Measurements from ENCODE around the gene DYSF. TPM values are rescaled to one million over a fixed set of nuclear protein-coding genes. Genes with fewer than 3 reads are reported as not detected.

The DYSF gene
- total RNA-seq, 1 donor from 2014 or later = 48.8 TPM

DNA sequence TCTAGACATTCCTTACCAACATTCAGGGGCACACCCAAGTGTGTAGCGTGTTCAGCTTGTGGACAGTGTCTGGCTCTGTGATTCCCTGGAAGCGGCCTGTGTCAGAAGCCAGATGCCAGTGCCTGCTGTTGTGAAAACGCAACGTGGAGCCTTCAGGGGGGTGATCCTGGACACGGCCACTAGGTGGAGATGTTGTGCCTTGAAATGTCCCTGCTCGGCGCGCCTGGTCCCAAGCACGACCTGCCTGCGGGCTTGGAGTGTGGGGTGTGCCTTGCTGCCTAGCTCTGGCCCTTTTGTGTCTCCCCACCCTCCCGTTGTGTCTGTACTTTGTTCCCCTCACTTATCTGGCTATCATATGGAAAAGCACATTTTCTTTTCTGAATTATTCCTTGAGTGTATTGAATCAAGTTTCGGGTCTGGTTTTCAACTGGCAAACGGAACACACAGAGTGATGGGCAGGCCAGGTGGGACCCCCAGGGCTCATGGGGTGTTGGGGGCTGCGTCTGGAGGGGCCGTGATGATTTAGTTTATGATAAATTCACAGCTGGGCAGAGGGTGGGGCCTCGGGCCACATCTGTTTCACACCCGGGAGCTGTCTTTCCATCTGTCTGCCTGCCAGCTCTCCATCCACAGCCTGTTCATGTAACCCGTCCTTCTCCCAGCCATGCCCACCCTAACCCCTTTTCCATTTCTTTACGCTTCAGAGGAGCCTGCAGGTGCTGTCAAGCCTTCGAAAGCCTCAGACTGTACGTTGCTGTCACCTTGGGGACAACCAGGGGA is 95.5 kb downstream of the DYSF start:
- peak; percentile 65 to 69 for DNase-seq (ENCODE audit: low read depth in 2 of 2)

DNA sequence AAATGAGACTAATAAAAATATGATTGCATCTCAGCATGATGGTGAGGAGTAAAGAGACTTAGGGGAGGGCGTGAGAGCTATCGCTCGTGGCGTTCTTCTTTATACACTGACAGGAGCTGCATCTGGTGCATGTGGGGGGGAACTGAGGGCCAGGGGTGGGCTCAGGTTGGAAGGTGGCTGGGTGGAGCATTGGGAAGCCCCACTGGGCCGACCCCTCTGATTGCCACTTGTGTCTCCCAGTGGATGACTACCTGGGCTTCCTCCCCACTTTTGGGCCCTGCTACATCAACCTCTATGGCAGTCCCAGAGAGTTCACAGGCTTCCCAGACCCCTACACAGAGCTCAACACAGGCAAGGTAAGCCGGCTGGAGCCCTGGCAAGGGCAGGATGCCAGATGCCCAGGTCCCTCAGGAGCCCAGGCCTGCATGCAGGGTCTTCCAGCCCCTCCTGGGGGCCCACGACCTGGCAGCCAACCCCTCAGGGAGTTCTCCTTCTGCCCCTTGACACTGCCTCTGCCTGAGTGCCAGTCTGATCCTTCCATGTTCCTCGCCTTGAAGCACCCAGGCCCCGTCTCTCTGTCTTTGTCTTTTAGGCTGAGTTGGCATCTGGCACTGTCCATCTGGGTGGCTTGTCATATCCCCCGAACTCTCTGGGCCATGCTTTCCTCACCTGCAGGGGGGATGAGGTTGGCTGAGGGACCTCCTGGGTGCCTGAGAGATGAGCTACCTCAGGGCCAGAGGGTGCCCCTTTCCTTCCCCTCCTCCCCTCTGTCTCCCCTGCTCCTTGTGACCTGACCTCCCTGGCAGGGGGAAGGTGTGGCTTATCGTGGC is 97.7 kb downstream of the DYSF start:
- no peak for DNase-seq (ENCODE audit: low read depth in 2 of 2)

DNA sequence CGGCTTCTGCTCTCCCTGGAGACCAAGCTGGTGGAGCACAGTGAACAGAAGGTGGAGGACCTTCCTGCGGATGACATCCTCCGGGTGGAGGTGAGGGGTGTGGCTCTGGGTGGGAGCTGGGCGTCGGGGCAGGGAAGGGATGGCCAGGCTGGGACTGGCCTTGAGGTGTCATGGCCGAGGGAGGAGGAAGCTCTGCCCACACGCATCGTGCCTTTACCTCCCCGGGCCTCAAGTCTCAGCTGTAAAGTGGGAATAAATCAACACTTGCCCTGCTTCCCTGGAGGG is 98.2 kb downstream of the DYSF start:
- no peak for DNase-seq (ENCODE audit: low read depth in 2 of 2)

DNA sequence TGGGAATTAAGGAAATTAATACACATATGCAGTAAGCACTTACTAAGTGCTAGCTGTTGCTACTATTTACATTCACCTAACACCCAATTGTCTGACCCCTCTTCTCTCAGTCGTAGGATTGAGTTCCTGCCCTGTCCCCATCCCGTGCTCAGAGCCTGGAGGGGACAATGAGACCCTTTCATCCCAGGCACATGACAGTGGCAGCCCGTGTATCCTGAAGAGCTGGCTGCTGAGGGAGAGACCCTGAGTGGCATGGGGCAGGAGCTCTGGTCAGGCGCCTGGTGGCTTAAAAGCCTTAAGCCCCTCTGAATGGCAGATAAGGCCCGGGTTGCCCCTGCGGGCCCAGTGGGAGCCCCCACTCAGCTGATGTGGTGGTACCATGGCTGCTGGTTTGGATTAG is 99.0 kb downstream of the DYSF start:
- no peak for DNase-seq (ENCODE audit: low read depth in 2 of 2)

DNA sequence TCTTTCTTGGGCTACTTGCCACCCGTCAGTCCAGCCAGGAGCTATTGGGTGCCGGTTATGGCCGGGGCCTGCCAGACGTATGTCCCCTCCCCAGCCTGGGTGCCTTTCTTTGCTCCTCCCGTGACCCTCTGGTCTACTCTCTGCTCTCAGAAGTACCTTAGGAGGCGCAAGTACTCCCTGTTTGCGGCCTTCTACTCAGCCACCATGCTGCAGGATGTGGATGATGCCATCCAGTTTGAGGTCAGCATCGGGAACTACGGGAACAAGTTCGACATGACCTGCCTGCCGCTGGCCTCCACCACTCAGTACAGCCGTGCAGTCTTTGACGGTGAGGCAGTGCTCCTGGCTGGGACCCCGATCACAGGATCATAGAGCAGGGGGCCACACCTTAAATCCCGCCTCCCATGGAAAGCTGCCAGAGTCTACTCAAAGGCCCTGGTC is 99.5 kb downstream of the DYSF start:
- no peak for DNase-seq (ENCODE audit: low read depth in 2 of 2)

DNA sequence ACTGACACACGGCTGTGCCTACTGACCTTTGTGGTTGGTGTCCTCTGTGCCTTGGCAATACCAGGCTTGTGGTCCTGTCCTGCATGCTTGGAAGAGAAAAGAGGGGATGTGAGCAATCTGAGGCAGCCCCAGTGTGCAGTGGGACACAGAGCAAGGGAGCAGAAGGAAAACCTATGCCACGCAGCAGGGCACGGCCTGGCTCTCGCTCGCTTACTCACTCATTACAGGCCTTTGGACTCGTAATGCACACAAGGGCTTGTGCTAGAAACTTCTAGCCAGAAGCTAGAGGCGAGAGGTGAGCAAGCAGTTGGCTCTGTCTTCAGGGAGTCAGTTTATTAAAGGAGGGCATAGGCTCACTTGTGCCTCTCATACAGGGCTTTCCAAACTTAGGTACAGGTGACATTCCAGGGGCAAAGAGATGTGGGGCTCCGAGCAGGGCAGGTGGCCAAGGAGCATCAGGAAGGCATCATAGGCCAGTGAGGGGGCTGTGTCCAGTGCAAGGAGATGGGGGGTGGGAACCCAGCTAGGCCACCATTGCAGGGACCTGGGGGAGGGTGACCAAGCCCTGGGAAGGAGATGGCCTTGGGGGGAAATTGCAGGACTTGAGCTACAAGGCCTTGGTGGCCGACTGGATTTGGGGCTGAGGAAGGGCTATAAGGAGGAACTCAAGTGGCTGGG is 100.8 kb downstream of the DYSF start:
- DNase-seq (ENCODE audit: low read depth in 2 of 2) = no peak

DNA sequence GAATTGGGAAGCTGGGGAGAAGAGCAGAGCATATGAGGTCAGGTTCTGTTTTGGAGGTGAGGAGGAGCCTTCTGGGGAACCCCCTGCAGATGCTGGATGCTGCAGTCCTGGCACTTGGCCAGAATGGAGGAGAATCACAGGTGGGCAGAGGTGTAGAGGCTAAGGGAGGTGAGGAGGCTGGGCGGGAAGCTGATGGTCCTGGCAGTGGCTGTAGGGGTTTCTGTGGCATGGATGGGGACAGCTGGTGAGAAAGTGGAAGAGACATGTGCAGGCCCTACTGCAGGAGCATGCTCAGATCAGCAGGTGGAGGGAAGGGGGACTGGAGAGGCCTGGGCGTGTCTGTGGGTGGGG is 101.3 kb downstream of the DYSF start:
- DNase-seq (ENCODE audit: low read depth in 2 of 2) = no peak

DNA sequence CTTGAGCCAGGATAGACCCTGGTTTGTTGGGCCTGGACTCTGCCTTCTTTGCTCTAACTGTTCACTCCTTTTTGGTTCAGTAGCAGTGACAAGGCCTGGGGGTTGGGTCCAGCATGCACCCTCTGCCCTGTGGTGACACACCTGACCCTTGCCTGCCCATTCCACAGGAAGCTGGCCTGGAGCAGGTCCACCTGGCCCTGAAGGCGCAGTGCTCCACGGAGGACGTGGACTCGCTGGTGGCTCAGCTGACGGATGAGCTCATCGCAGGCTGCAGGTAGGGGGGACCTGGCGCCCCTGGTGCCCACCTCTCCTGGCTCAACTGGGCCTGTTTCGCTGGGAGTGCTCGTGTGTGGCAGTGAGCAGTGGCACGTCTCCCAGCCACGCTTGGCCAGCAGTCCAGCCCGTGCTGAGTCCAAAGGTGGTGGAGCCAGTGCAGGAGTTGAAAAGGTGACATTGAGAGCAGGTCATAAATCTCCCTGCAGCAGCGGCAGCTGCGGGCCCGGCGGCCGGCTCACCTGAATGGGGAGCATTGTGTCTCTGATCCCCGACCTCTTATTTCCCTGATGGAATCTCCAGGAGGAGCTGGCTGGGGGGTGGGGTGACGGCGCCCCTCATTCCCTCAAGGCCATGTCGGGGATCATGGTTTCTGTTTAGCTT is 102.6 kb downstream of the DYSF start:
- DNase-seq (ENCODE audit: low read depth in 2 of 2) = no peak

DNA sequence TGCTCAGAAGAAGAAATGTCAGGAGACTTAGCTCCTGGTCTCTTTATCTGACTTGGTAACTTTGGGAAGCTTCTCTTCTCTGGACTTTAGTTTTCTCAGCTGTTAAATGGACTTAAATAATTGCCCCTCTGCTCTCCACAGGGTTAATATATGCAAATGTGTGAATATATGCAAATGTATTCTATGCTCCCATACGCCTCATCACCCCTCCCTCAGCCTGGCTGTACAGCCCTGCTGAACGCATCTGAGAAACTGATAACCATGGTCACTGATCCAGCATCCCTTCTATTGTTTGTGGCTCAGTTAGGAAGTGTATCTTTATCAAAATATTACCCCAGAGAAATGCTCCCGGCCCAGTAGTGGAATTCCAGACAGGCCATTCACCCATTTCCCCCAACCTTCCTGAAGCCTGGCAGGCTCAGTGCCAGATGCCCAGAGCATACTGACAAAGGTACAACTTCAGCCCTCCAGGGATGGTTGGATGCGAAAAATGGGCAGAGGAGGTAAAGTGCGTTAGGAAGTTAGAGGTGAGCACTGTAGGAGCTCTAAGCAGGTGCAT is 103.4 kb downstream of the DYSF start:
- DNase-seq (ENCODE audit: low read depth in 2 of 2) = peak; percentile 14 to 45

DNA sequence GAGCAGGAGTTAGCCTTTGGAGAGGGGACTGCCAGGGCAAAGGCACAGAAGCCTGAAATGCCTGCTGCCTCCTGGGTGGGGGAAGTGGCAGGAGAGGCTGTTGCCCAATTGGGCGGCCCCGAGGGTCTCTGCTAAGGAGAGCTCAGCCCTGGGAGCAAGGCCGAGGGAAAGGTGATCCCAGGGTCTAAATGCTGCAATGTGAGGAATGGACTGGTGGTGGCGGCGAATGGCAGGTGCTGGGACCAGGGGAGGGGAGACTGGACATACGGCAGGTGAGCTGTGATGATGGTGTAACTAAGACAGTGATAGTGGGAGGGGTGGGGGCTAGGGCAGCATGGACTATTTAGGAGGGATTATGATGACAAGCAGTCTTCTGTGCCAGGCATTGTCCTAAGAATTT is 104.0 kb downstream of the DYSF start:
- DNase-seq (ENCODE audit: low read depth in 2 of 2) = no peak

DNA sequence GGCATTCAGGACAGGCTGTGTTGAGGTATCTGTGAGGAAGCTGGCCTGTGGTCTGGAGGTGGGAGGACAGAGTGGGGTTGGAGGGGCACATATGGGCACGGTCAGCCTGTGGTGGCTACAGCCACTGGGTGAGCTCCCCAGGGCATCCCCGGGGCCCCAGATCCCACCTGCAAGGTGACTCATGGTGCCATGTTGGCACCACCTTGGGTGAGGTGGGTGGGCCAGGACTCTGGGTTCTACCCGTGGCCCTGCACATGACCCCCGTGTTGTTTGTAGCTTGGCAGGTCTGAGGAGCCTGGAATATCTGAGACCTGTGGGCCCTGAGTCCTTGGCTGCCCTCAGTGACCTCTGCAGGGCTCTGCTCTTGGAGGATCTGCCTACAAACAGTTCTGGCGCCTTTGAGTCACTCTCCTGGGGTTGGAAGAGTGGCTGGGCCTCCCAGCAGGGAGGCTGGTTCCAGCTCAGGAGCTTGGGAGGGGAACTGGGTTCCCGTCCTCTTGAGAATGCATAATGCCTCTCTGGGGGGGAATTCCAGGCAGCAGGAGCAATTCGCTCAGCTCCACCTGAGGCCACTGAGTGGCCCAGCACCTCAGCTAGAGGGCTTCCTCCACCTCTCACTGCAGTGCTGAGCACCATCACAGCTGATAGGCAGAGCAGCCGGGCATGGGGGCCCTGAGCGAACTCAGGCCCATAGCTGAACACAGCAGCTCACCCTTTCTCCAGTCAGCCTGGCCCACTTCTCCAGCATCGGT is 105.1 kb downstream of the DYSF start:
- DNase-seq (ENCODE audit: low read depth in 2 of 2) = no peak

DNA sequence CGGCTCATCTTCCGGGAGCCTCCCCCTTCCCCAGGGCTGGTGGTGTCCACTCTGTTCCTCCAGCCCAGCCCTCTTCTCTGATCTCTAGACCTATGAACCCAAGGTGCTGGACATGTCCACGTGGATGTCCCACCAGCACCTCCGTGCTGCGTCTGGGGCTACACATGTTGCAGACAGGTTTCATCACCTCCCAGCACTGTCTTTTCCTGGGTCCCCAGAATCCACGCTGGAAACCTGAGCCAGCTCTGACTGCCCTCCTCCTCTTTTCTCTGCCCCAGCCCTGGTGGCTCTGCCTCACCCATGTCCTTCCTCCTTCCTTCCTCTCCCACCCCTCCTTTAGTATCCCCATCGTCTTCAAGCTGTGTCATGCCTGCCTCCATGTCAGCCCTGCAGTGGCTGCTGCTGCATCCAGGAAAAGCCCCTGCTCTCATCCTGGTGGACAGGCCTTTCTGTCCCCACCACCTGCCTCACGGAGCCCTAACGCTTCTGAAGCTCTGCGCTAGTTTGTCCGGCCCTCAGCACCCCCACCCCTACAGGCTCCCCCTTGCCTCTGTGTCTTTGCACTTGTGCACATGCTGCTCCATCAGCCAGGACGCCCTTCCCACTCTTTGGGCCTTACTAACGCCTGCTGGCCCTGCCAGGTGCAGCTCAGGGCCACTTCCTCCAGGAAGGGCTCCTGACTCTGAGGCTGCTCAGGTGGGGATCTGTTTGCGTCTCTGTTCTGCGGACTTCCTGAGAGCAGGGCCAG is 105.9 kb downstream of the DYSF start:
- no peak for DNase-seq (ENCODE audit: low read depth in 2 of 2)

DNA sequence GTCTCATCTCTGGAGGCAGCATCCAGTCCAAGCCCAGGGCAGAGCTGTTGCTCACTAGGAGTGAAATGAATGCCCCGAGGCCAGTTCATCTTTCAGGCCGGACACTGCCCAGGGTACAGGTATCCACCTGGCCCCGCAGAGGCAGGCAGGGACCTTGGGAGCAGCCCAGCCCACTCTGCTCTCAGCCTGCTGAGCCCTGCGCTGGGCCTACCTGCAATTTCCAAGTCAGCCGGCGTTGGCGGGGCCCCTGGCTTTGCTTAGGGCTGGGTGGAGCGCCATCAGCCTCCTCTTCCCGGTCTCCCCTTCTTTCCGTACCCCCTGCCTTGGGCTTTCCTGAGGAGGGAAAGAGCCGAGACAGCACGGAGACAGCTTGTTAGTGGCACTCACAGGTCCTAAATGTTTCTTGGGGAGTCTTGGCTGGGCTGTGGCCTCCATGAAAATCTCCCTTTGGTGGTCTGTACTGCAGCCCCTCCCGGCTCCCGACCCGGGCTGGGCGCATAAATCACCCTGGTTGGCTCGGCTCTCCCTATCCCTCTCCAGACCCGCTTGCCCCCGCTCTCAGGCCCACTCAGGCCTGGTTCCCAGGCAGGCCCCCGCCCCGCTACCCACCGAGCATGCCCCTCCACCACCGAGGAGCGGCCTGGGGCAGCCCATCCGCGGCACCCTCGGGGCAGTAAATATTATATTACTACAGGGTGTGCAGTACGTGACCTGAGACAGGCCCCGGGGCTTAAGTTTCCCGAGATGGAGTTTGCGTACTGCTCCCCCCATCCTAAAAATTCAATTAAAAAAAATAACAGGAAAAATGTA is 106.7 kb downstream of the DYSF start:
- no peak for DNase-seq (ENCODE audit: low read depth in 2 of 2)

DNA sequence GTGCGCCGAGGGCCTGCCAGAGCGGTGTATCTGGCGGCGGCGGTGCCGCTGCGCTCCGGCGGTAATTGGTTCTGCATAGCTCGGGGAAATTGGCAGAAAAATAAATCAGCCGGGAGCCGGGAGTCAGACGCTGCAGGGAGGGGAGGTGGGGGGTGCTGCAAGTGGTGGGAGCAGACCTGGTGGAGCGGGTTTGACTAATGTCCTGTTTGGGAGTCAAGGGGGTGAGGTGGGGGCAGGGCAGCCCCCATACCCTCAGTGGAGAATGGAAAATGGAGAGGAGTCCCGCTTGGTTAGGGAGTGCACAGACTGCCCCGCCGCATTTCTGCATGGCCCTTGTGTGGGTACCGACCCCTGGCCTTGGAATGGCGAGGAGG is 107.3 kb downstream of the DYSF start:
- DNase-seq (ENCODE audit: low read depth in 2 of 2) = no peak

DNA sequence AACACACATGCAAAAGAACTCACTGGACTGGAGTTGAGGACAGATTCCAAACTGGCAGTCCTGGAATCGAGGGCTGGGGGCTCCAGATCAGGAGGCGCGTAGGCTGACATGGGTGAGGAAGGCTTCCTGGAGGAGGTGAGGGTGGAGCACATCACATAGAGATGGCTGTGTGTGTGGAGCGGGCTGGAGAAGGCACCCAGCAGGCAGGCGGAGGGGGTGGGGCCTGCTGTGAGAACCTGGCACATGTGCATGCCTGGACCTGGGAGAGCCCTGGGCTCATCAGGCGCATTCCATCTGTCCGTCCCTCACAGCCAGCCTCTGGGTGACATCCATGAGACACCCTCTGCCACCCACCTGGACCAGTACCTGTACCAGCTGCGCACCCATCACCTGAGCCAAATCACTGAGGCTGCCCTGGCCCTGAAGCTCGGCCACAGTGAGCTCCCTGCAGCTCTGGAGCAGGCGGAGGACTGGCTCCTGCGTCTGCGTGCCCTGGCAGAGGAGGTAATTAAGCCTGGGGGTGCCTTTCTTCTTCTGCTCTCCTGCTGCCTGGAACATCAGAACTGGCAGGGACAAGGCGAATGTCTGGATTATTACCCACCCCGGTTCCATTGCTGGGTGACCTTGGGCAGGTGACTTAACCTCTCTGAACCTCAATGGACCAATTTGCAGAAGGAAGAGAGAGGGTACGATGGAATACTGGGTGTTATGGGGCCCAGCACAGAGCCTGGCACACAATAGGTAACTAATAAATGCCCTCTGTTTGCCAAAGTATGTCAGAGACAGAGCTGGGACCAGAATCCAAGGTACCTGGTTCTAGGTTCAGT is 108.3 kb downstream of the DYSF start:
- no peak for DNase-seq (ENCODE audit: low read depth in 2 of 2)

DNA sequence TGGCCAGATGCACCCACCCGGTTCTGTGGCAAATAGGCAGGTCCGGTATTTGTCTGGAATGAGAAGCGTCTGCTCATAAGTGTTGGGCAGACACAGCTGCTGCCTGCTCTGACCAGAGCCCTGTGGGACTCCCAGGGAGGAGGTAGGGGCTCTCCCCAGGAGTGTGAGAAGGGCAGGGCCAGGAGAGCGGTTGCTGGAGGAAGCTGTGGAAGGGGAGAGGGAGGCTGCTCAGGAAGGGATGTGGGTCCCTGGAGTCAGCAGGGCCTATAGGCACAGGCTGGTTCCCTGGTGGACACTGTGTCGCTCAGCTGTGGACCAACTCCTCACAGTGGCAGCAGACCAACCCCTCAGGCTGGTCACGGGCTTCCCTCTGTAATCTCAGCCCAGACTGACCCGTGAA is 109.2 kb downstream of the DYSF start:
- DNase-seq (ENCODE audit: low read depth in 2 of 2) = no peak

DNA sequence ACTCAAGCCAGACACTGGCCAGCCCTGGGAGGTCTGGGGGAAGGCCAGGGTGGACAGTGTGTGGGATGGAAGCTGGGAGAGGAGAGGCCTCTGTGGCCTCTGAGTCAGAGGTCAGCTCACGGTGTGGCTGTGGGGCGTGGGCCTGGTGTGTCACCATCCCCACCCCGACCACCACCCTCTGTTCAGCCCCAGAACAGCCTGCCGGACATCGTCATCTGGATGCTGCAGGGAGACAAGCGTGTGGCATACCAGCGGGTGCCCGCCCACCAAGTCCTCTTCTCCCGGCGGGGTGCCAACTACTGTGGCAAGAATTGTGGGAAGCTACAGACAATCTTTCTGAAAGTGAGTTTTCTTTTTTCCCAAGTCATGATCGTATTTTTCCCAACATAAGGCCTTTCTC is 110.5 kb downstream of the DYSF start:
- no peak for DNase-seq (ENCODE audit: low read depth in 2 of 2)

DNA sequence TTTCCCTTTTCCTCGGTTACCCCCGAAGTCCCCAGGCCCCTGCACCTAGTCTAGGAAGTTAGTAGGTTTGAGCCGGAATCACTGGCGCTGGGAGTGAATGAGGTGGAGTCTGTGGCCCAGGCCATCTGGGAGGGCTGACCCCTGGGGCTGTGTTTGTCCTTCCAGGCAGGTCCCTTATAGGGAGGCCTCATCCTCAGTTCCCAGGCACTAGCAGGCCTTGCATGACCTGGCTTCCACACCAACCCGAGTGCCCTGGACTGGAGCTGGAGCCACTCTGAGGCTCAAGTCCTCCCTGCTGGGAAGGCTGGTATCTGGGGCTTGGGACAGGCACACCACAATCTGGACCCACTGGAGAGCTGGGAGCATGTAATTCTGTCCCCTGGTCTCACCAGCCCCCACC is 111.0 kb downstream of the DYSF start:
- DNase-seq (ENCODE audit: low read depth in 2 of 2) = no peak

DNA sequence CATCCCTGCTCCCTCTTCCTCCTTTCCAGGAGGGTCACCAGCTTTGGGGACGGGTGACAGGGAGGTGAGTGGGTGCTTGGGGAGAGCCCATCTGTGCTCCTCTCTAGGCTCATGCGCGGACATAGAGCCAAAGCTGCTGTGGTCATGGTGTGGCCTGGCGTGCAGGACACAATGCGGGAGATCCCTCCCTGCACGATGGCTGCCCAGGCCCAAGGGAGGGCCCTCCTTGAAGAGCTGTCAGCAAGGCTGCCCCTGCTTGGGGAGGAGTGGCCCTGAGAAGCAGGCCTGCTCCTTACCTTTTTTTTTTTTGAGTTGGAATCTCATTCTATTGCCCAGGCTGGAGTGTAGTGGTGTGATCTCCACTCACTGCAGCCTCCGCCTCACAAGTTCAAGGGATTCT is 111.4 kb downstream of the DYSF start:
- DNase-seq (ENCODE audit: low read depth in 2 of 2) = no peak

All from lung microvascular endothelial cell (primary cell).